Stimulated activated CD4-positive, alpha-beta T cell treated with anti-CD3 and anti-CD28 coated beads, Interleukin-15, amount 100 ng/mL, for 1 hour (primary cell): ENCODE data around the gene SLC26A11.

ENCODE experiments used
- DNase-seq, 2 donors: peaks; one replicate each; pipeline ENCODE4 v3.0.0-alpha.2; 2020; ENCODE audit warnings: low read depth in 1 of 2, low spot score in 1 of 2

Gene SLC26A11

DNA sequence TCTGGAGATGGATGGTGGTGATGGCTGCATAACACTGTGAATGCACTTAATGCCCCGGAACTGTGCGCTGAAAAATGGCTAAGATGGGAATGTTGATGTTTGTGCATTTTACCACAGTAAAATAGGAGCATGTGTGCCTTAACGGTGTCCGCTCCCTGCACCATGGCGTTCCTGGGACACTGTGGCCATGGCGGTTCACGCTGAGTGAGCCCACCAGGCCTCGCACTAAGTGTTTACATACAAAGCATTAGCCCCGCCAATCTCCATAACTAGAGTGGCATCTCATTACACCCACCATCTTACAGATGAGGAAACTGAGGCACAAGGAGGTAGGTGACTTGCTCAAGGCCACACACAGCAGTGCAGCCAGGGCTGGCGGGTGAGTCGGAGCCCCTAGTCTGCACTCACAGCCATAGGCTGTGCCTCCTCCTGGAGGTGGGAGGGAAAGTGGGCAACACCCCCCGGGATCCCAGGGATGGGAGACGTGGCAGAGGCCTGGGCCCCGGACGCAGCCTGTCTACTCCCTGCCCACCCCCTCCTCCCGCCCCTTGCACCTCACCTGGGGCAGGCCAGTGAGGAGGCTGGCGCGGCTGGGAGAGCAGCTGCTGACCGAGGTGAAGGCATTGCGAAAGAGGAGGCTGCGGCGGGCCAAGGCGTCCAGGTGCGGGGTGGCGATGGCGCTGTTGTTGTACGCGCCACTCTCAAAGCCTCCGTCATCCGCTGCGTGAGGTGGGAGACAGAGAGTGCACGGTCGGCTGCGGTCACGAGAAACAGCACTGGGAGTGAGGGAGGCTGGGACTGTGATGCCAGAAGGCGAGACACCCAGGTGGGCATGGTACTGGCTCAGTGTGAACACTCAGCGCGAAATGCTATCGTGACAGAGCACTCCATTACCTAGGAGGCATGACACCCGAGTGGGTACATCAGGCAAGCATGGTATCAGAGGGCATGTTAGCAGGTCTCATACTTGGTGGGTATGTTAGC, 3.5 kb upstream of the SLC26A11 start:
- no peak for DNase-seq

DNA sequence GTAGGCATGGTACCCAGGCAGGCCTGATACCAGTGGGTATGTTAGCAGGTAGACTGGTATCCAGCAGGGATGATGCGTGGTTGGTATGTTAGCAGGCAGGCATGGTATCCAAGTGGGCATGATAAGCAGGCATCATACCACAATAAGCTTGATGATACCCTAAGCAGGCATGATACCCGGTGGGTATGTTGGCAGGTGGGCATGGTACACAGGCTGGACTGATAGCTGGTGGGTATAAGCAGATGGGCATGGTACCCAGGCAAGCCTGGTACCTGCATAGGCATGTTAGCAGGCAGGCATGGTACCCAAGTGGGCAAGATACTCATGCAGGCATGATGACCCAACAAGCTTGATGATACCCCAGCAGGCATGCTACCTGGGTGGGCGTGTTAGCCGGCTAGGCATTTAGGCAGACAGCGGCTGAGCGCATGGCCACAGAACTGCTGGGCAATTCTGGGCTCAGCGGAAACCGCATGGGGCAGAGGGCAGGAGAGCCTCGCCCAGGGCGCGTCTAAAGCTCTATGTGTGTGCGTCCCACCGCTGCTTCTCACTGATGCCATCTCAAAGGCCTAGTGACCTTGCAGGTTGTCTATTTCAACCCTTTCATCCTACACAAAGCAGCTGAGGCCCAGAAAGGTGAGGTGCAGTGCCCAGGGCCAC, 2.4 kb upstream of the SLC26A11 start:
- no peak for DNase-seq

DNA sequence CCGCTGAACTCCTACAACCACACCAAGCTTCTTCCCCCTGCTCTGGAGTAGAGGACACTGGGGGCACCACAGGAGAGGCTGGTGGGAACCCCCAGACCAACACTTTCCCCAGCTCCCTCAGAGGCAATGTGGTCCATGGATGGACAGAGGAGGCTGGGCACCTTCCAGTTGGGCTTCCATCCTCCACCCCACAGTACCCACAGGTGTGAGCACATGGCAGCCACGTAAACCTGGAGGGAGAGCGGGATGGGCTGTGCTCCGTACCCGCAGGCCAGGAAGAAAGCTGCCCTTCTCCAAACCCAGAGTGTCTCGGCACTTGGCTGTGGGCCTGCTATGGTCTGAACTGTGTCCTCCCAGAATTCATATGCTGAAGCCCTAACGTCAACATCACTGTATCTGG, 1.8 kb upstream of the SLC26A11 start:
- DNase-seq = no peak

DNA sequence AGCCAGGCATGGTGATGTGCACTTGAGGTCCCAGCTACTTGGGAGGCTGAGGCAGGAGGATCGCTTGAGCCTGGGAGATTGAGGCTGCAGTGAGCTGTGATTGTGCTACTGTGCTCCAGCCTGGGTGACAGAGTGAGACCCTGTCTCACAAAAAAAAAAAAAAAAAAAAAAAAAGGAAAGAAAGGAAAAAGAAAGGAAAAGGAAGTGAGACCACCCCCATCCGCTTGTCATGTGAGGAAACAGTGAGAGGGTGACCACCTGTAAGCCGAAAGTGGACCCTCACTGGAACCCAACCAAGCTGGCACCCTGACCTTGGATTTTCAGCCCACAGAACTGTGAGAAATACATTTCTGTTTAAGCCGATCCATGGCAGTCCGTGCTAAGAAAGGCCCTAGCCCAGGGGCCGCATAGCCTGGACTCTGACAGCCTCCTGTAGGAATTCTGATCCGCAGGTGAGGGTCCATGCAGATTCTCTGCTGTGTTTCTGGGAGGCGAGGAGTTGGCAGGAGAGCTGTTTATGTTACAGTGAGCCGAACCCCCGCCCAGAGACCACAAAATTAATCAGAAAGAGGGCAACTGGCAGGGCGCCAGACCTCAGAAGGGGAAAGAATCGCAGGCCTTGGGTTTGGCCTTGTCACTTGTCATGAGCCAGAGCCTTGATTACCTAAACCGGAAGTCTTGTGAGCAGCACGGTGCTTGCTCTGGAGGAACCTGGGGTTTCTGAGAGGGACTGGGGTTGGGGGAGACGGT, 1.0 kb upstream of the SLC26A11 start:
- DNase-seq = peak; percentile 86 to 89

DNA sequence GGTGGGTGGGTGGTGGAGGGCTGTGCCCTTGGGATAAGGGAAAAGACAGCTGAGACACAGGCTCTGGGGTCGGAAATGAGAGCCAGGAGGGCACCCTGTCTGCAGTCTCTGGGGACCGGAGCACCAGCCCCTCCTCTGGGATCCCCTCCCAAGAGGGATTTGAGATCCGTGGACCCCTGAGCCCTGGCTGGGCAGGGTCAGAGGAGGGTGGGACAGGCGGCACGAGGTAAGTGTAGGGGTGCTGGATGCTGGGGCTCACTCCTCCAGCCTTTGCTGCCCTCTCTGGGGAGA, 519 bp upstream of the SLC26A11 start:
- DNase-seq = no peak

DNA sequence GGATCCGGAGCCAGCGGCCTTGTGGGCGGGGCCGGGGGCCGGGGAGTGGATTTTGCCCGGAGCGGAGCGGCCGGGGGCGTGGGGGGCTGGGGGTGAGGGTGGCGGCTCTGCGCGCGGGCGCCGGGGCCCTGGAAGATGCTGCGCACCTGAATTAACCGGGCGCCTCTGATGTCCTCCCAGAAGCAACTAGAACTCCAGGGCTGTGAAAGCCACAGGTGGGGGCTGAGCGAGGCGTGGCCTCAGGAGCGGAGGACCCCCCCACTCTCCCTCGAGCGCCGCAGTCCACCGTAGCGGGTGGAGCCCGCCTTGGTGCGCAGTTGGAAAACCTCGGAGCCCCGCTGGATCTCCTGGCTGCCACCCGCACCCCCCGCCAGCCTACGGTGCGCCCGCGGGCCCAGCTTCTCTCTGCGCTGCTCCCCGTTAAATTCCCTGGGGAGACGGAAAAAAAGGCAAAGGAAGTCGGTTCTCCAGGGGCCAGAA, 549 bp downstream of the SLC26A11 start:
- DNase-seq = no peak

DNA sequence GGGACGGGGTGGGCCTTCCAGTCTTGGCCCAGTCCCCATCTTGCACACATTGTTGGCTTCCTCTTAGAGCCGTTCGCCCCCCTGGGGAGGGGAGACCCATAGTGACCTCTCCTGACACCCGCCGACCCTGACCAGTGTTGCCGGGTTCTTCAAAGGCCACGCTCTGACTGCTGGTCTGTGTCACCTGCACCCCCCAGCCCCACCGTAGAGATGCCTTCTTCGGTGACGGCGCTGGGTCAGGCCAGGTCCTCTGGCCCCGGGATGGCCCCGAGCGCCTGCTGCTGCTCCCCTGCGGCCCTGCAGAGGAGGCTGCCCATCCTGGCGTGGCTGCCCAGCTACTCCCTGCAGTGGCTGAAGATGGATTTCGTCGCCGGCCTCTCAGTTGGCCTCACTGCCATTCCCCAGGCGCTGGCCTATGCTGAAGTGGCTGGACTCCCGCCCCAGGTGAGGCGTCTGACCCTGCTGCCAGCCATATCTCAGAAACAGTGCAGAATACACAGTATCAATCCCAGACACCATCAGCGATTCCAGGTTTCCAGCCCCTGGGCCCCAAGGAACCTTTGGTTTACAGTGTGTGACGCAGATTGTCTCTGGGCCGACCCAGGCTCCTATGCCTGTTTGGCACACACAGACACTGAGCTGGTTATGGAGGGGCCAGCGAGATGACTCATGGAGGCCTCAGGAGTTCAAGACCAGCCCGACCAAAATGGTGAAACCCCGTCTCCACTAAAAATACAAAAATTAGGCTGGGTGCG, 1.3 kb downstream of the SLC26A11 start:
- DNase-seq = no peak

DNA sequence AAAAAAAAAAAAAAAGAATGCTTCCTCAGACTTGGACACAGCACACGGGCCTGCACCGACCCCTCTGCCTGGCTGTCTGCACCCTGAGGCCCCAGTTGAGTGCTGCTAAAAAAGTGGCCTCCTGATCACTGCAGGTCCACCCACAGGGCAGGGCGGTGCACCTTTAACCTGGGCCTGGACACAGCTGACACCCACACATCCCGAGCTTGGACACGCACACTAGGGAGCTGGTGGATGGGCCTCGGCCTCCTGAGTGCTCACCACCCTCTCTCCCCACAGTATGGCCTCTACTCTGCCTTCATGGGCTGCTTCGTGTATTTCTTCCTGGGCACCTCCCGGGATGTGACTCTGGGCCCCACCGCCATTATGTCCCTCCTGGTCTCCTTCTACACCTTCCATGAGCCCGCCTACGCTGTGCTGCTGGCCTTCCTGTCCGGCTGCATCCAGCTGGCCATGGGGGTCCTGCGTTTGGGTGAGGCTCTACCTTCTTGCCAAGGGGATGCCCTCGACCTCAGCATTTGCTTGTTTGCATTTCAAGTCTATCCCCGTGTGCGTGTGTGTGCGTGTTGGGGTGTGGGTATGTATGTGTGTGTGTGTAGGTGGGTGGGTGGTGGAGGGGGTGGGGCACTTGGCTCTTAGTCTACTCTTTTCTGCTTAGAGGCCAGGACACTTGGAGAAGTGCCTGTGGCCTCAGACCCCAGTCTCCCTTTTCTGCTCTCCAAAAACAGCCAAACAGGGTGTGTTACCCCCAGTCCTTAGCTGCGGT, 2.3 kb downstream of the SLC26A11 start:
- no peak for DNase-seq

DNA sequence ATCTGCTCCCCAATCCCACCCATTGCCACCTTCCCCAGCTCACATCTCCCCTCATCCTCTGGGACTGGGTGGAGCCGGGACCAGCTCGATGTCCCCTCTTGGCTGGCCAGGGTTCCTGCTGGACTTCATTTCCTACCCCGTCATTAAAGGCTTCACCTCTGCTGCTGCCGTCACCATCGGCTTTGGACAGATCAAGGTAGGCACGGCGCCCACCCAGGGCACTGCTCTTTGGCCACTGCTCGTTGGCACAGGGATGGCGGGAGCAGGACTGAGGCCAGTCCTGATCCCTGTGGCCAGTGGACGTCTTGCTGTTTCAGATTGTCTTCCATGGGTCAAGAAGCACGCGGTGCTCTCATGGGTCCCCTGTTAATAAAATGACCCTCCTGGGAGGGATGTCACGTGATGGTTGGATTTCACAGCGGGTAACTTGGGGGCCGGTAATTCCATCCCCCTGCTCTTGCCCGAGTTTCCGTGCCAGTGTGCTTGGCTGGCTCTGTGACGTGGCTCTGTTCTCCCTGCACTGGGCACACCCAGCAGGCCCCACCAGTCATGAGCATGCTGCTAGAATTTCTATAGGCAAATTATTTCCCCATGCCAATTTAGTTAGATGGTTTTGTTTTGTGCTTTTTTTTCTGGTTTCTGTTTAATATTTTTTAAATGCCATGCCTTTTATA, 3.1 kb downstream of the SLC26A11 start:
- DNase-seq = no peak

DNA sequence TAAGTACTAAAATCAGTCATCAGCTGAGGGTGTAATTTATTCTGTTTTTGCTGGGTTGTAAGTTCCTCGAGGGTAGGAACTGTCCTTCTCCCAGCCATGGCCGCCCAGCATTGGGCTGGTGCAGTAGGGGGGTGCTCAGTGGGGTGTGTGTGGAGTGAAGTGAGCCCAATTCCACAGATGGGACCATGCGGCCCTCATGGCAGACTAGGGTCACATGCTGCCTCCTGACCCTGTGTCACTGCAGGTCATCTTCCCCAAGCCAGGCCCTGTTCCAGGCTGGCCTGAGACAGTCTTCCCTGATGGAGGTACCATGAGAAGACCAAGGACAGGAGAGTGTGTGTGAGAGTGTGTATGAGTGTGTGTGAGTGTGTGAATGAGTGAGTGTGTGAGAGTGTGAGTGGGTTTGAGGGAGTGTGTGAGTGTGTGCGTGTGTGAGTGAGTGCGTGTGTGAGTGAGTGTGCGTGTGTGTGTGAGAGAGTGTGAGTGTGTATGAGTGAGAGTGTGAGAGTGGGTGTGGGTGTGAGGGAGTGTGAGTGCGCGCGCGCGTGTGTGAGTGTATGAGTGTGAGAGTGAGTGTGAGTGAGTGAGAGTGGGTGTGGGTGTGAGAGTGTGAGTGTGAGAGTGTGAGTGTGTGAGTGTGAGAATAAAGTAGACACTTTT, 3.7 kb downstream of the SLC26A11 start:
- no peak for DNase-seq

DNA sequence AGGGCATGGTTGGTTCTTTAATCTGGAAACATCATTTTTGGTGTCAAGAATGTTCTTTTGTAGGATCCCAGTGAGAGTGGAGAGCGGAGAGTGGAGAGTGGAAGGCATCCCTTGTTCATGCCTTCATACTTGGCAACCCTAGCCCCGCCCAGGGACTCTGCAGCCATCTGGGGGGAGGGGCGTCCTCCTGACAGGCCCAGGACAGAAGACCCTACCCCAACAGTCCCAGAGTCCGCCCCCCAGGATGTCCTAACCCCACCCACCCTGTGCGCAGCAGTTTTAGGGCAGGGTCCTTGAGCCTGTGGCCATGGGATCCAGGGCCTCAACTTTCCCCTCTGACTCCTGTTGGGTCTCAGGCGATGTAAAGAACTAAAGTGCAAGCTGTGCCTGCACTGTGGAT, 4.5 kb downstream of the SLC26A11 start:
- DNase-seq = no peak

DNA sequence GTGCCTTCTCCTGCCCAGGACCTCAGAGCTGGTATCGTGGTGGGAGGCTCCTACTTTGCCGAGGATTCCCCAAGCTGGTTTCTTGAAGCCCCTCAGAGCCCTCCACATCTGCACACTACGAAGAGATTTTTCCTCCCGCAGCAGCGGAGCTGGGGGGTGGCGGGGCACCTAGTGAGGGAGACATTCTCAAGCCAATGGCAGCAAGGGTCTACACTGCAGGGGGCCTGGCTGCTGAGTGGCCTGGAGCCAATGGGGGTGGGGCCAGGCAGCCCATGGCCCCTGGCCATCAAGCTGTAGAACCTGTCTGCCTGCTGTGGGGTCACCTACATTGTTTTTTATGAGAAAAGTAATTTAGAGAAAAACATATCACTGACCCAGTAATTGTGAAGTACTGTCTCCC, 5.0 kb downstream of the SLC26A11 start:
- DNase-seq = no peak

DNA sequence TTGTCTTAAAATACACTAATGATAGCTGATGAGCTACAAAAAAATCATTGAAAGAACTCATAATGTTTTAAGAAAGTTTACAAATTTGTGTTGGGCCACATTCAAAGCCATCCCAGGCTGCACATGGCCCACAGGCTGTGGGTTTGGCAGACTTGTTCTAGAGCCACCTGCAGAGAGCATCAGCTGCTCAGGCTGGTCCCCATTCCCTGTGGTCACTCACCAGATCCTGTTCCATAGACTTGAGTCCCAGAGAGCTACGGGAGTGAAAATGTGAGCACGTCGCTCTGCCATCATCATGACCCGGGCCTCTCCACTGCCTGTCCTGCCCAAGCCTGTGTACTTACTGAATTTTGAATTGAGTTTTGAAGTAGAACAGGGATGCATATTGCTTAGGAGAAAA, 6.9 kb downstream of the SLC26A11 start:
- DNase-seq = no peak

DNA sequence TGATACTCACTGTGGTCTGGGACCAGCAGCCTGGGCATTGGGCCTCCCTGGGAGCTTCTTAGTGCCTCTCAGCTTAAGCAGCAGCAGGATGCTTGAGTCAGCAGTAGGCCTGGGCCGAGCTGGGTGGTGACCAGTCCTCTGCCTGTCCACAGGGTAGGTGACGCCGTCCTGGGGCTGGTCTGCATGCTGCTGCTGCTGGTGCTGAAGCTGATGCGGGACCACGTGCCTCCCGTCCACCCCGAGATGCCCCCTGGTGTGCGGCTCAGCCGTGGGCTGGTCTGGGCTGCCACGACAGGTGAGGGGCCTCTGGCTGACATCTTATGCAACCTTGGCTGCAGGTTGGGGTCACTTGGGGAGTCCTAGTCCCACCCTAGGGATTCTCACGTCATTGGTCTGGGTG, 7.4 kb downstream of the SLC26A11 start:
- DNase-seq = no peak

DNA sequence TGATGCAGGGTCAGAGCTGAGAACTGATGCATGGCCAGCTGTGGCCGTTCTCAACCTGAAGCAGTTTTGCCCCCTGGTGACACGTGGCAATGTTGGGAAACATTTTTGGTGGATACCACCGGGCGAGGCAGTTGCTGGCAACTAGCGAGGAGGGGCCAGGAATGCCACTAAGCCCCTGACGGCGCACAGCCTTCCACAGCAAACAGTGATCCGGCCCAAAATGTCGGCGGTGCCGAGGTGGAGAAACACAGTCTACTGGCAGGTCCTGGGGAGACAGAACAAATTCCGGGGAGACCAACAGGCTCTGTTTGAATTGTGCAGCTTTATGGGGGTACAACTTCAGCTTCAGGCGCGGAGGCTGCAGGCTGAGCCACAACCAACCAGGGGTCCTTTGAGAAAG, 8.2 kb downstream of the SLC26A11 start:
- DNase-seq = no peak

DNA sequence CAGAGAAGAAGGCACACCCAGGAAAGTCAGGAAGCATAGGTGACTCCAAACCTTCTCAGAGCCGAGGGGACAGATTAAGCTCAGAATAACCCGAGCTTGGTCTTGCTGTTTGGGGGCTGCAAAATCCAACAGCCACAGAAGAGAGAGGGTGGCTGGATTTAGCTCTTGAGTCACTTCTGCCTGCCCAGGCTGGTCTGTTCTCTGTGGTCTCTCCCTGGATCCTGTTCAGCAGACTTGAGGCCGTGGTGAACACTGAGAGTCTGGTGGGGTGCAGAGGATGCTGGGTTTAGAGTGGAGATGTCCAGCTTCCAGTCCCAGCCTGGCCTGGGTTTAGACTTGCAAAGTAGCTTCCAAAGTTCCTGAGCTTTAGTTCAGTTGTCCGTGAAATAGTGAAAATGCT, 8.8 kb downstream of the SLC26A11 start:
- no peak for DNase-seq

DNA sequence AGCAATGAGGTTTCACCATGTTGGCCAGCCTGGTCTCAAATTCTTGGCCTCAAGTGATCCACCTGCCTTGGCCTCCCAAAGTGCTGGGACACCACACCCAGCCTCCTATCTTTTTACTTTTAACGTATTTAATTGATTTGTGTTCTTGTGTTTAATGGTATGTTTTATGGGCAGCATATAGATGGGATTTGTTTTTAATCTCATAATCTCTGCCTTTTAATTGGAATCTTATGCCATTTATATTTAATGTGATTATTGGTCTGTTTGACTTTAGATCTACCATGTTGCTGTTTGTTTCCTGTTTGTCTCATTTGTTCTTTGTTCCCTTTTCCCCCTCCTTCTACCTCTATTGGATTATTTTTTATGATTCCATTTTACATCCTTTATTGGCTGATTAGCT, 12.2 kb downstream of the SLC26A11 start:
- DNase-seq = no peak

DNA sequence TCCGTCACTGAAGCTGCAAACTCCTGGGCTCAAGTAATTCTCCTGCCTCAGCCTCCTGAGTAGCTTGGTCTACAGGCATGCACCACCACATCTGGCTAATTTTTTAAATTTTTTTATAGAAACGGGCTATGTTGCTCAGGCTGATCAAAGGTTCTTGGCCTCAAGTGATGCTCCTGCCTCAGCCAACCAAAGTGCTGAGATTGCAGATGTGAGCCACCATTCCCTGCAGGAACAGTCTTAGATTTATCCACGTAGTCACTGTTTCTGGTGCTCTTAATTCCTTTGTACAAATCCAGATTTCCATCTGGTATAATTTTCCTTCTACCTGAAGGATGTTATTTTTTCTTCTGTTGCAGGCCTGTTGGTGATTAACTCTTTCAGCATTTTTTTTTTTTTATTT, 13.0 kb downstream of the SLC26A11 start:
- no peak for DNase-seq

DNA sequence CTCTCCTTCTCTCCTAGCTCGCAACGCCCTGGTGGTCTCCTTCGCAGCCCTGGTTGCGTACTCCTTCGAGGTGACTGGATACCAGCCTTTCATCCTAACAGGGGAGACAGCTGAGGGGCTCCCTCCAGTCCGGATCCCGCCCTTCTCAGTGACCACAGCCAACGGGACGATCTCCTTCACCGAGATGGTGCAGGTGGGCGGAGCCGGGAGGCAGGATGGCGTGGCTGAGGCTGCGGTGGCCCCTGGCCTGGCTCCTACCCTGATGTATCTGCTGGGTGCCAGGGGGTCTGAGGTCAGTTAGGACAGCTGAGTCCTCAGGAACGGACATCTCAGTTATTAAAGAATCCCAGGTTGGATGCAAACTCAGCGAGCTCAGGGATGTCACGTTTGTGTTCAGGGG, 16.7 kb downstream of the SLC26A11 start:
- no peak for DNase-seq
